Nephron progenitor cell (in vitro differentiated cells): ENCODE data around the gene BTAF1.

Experiments used
- DNase-seq: peaks from one replicate; pipeline ENCODE4 v3.0.0; 2021
- H3K27ac Mint-ChIP-seq: 2 replicates; pipeline ENCODE4 v1.8.0; 2021; ENCODE audit warnings: mild to moderate bottlenecking, moderate library complexity, mixed read lengths
- H3K27me3 Mint-ChIP-seq: 2 replicates; pipeline ENCODE4 v1.8.0; 2021; ENCODE audit warnings: mild to moderate bottlenecking, low read depth, mixed read lengths; ENCODE audit not compliant: poor library complexity
- H3K36me3 Mint-ChIP-seq: 2 replicates; pipeline ENCODE4 v1.8.0; 2021; ENCODE audit warnings: low read depth, mixed read lengths
- H3K4me1 Mint-ChIP-seq: 2 replicates; pipeline ENCODE4 v1.8.0; 2021; ENCODE audit warnings: mixed read lengths
- H3K4me3 Mint-ChIP-seq: 2 replicates; pipeline ENCODE4 v1.8.0; 2021; ENCODE audit warnings: mild to moderate bottlenecking, moderate library complexity, mixed read lengths
- H3K9me3 Mint-ChIP-seq: 2 replicates; pipeline ENCODE4 v1.8.0; 2021; ENCODE audit warnings: mild to moderate bottlenecking, moderate library complexity, mixed read lengths
- CTCF ChIP-seq: fragments of 200-600 bp; sonication (generic); IDR thresholded peaks from 2 replicates; pipeline ENCODE4 v1.5.0; 2021; ENCODE audit warnings: antibody characterized with exemption

The BTAF1 gene

GRCh38 chr10:91923371-91924211, at the start of gene BTAF1:
Gene BTAF1 (plus strand): TSS chr10:91923770. CDS start chr10:91924077, 307 bp downstream.
- H3K9me3 Mint-ChIP-seq, result peaks cover 30% of the 10 kb centered on the region
- peak within 1 kb of the TSS; percentile 98 for H3K4me3 Mint-ChIP-seq
- peak; percentile 85 for DNase-seq
- peaks cover 30% of the 10 kb centered on the region for H3K36me3 Mint-ChIP-seq
- no peak for TF ChIP-seq CTCF
- H3K27me3 Mint-ChIP-seq, result peaks cover 9% of the 10 kb centered on the region
- peak within 1 kb of the TSS; percentile 99 for H3K27ac Mint-ChIP-seq
- peaks cover 45% of the 10 kb centered on the region for H3K4me1 Mint-ChIP-seq

- Mint-ChIP-seq H3K4me1 (peaks cover 22% of the 10 kb centered on the region), H3K27ac (peak overlapping the region; percentile 97), H3K27me3 (no peaks in the 10 kb centered on the region), H3K9me3 (peaks cover 4% of the 10 kb centered on the region), H3K36me3 (no peaks in the 10 kb centered on the region), H3K4me3 (no peak overlapping the region)
- TF ChIP-seq CTCF, result no peak
- DNase-seq, result no peak
These were observed 48.4 kb upstream of the BTAF1 start for GRCh38 chr10:91875156-91875555.

GRCh38 chr10:91875779-91876178, 47.8 kb upstream of the BTAF1 start:
- H3K4me1 Mint-ChIP-seq, result peaks cover 26% of the 10 kb centered on the region
- no peak overlapping the region for H3K4me3 Mint-ChIP-seq
- TF ChIP-seq CTCF, result no peak
- DNase-seq, result no peak
- H3K36me3 Mint-ChIP-seq, result no peaks in the 10 kb centered on the region
- H3K27me3 Mint-ChIP-seq, result no peaks in the 10 kb centered on the region
- peaks cover 4% of the 10 kb centered on the region for H3K9me3 Mint-ChIP-seq
- no peak overlapping the region for H3K27ac Mint-ChIP-seq

- no peak for DNase-seq
- H3K4me1 Mint-ChIP-seq, result peaks cover 37% of the 10 kb centered on the region
- no peaks in the 10 kb centered on the region for H3K27me3 Mint-ChIP-seq
- H3K4me3 Mint-ChIP-seq, result peak overlapping the region; percentile 3
- no peaks in the 10 kb centered on the region for H3K36me3 Mint-ChIP-seq
- H3K27ac Mint-ChIP-seq, result peak overlapping the region; percentile 37
- TF ChIP-seq CTCF, result no peak
- H3K9me3 Mint-ChIP-seq, result peaks cover 7% of the 10 kb centered on the region
These were observed 43.9 kb upstream of the BTAF1 start for GRCh38 chr10:91879515-91880170.

- TF ChIP-seq CTCF, result no peak
- Mint-ChIP-seq H3K36me3 (no peaks in the 10 kb centered on the region), H3K27me3 (no peaks in the 10 kb centered on the region), H3K4me1 (peaks cover 38% of the 10 kb centered on the region), H3K9me3 (peaks cover 5% of the 10 kb centered on the region), H3K27ac (peak overlapping the region; percentile 81), H3K4me3 (peak overlapping the region; percentile 3)
- no peak for DNase-seq
These were observed 43.3 kb upstream of the BTAF1 start for GRCh38 chr10:91880310-91880709.
